GM21786 (cell line): ENCODE measurements around the gene NHERF2.
A peak's percentile ranks its signal among the peaks of the same experiment; 100 is the strongest.

Experiments
- ATAC-seq: cut with Tn5 transposase; IDR thresholded peaks from one replicate; pipeline ENCODE4 v1.9.1; 2021; ENCODE audit not compliant: unreplicated experiment

NHERF2 gene

DNA sequence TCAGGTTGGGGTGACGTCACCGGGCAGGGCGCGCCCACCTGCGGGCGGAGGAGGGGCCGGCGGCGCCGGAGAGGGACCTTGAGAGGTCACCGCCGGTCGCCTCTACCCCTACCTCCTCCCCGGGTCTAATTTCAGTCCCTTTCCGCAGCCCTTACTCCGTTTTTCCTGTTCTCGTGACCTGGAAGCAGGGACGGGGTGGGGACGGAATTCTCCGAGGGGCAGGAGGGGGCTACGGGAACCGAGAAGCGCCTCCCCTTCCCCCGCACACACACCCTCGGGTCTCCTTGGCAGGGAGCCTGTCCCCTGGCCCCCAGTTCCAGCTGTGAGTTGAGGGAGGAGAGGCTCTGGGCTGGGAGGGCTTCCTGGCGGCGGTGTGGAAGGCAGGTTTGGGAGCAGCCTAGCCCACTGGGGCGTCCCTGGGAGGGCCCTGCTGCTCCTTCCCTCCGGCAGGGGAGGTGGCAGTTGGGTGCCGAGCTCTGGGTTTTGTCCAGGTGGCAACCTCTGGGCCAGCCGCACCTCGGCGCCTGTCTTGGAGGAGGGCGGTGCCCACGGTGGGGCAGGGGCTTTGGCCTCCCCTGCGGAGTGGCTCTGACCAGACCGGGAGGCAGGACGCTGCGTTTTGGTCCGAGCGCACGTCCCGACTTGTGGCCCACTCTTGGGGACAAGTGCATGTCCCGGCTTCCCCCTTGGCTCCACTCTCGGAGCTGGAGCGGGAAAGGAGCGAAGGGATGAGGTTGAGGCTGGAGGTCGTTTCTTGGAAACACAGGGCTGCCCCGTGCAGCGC is 36.2 kb upstream of the NHERF2 start:
- ATAC-seq = no peak

DNA sequence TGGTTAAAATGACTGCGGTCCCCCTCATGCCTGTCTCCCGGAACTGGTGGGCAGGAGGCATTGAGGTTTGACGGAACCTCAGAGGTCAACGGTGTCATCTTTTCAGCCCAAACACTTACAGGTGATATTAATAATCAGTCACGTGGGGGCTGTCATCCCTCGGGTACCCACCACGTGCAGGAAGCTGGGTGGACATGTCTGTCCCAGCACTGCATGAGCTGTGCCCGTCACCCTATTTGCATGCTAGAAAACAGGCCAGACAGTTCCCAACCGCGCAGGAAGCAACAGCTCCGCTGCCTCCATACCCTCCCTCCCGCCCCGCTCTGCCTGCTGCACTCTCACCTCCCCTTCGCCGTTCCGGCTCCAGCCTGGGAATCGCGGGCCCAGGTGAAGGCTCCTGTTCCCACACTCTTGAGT is 35.6 kb upstream of the NHERF2 start:
- no peak for ATAC-seq

DNA sequence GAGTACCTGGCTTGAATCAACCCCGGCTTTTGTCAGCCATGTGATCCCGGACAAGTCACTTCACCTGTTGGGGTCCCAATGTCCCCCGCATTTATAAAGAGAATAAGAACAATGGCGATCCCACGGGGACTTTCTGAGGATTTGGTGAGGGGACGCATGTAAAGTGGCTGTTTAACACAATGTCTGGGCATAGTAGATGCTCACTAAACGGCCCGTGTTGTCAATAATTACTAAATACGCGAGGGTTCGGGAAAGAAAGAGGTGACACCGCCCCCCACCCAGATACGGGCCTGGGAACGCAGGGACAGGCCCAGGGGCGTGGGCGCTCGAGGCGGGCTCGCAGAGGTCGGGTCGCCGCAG is 35.1 kb upstream of the NHERF2 start:
- no peak for ATAC-seq

DNA sequence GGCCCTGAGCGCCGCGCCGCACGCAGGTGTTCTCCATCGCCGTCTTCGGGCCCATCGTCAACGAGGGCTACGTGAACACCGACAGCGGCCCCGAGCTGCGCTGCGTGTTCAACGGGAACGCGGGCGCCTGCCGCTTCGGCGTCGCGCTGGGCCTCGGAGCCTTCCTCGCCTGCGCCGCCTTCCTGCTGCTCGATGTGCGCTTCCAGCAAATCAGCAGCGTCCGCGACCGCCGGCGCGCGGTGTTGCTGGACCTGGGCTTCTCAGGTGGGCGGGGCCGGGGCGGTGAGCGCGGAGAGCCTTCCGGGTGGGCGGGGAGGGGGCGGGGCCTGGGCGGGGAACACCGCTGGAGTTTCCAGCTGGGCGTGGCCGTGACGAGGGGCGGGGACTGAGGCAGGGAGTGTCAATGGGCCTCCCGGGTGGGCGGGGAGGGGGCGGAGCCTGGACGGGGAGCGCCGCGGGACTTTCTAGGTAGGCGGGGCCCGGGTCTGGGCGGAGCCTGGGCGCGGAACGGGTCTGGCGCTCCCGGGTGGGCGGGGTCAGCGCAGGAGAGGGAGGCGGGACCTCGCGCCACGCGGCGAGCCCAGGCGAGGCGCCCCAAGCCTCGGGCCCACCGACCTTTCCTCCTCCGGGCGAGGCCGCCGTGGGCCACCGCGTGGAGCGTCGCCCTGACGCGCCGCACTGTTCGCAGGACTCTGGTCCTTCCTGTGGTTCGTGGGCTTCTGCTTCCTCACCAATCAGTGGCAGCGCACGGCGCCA is 34.6 kb upstream of the NHERF2 start:
- ATAC-seq = peak; percentile 44

DNA sequence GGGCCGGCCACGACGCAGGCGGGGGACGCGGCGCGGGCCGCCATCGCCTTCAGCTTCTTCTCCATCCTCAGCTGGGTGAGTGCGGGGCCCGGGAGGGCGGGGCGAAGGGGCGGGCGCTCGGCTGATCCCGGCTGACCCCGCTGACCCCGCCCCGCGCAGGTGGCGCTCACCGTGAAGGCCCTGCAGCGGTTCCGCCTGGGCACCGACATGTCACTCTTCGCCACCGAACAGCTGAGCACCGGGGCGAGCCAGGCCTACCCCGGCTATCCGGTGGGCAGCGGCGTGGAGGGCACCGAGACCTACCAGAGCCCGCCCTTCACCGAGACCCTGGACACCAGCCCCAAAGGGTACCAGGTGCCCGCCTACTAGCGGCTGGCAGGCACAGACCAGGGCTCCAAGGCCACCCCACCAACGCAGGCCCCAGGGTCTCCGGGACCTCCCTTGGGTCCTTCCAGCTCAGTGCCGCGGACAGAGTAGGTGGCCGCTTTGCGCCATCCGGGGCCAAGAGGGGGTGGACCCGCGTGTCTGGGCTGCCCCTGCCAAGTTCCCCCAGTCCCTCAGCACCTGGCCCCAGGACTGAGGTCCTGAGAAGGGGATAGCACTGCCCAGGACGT is 33.9 kb upstream of the NHERF2 start:
- no peak for ATAC-seq

DNA sequence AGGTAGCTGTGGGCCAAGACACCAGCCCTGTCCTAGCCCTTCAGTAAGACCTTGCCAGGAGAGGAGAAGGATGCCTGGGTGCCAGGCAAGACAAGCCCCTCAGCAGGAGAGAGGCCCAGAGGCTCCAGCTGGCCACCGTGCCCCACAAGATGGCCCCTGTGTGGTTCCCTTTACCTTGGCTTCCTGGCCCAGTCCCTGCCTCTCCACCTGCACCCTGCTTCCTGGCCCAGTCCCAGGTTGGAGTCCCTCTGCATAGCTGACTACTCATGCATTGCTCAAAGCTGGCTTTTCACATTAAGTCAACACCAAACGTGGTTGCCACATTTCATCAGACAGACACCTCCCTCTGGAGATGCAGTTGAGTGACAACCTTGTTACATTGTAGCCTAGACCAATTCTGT is 33.0 kb upstream of the NHERF2 start:
- no peak for ATAC-seq

DNA sequence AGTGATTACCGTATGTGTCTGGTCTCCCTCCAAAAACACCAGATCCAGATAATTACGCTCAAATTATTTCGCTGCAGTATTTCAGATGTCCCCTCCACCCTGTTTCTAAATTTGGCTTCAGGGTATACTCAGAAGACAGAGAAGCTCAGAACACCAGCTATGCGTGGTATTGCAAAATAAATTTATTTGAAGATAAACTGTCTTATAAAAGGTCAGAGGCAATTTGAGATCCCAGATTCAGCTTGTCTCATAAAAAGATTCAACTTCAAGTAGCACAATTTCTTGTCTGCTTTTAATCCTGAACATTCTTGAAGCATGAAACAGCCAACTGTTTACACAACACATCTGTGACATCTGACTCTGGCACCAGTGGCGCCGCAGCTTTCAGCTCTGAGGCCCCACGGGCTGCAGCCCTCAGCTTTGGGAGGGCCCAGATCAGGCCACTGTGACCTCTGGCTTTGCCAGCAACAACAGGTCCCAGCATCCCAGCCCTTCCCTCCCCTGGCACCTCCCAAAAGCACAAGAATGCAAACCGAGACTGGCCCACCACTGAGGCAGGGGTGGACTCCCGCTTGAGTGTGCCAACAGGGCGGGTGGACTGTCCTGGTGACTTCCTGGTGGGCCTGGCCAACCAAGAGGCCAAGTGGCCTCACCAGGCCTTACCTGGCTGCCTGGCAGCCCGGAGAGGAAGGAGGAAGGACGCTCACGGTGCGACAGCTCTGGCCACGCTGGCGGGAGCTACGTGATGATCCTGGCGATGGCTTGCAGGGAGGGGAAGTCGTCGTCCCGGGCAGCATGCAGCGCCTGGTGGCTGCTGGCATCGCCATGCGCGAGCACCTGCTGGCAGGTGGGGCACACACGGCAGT is 29.0 kb upstream of the NHERF2 start:
- ATAC-seq = no peak

DNA sequence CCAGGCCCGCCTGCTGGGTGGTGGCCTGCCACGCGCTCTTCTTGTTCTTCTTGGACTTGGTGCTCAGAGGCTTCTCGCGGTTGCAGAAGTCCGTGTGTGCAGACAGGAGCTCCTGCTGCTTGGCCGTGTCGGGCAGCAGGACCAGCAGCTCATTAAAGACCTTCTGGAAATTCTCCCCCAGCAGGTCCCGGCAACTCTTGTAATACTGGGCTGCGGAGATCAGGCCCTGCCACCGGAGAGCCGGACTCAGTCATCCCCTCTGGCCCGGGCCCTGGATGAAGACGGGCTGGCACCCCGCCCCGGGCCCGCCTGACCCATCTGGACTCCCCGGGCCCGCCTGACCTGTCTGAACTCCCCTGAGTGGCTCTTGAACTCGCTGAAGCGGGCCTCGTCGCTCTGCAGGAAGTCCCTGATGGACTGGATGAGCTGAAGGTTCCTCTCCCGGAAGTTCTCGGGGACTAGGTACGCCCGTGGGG is 28.3 kb upstream of the NHERF2 start:
- ATAC-seq = no peak

DNA sequence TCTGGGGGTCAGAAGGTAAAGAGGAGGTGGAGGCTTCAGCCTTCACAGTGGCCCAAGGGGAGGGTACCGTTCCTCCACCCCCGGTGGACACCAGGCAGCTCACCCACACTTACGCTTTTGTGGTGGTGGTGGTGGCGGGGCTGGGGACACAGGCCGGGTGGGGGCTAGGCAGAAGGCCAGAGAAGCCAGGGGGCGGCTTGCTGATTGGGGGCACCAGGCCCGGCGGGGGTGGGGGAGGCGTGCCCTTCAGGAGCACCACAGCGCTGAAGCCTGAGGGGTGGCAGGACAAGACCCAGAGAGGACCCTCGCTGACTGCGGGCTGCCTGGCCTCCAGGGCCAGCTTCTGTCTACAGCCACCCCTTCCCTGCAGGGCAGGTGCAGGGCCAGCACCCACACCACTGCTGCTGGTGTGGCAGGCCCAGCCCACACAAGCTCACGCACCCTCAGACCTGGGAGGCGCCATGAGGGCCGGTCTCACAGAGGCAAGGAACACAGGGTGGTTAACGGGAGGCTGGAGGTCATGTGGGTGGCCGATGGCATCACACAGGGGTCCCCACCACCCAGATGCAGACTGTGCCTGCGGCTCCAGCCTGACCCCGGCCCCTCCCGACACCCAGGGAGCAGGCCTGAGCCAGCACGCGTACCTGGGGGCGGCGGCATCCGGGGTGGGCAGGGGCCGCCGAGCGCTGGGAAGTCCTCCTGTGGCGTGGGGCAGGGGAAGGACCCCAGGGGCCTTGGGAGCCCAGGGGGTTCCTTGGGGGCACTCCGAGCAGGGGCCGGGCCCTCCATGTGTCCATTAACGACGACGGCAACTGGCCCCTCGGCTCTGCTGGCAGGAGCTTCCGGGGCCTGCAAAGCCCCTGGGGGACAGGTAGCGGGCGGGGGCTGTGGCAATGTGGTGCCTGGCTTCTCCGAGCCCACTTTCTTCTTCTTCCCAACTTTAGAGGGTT is 27.6 kb upstream of the NHERF2 start:
- no peak for ATAC-seq

DNA sequence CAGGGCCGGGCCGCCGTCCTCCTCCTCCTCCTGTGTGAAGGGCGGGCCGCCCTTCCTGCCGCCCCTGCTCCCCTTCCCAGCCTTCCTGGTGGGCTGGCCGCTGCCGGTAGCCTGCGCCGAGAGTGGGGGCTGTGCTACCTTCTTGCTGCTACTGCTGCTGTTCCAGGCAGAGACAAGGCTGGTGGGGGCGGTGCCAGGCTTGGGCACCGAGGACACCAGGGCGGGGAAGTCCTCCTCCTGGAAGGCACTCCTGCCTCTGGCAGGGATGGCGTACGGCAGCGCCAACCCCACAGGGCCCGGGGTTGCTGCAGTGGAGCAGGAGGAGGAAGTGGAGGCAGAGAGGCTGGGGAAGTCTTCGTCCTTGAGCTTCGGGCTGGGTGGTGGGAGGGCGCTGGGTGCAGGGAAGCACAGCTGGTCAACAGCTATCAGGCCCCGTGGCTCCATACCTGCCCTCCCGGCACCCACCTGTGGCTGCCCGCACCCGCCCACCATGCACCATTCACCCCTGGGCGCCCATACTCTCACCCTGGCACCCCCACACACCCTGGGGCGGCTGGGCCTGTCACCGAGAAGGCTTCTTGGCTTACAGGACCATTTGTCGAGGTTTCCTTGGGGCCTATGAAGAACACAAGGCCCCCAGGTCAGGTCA is 26.7 kb upstream of the NHERF2 start:
- no peak for ATAC-seq

DNA sequence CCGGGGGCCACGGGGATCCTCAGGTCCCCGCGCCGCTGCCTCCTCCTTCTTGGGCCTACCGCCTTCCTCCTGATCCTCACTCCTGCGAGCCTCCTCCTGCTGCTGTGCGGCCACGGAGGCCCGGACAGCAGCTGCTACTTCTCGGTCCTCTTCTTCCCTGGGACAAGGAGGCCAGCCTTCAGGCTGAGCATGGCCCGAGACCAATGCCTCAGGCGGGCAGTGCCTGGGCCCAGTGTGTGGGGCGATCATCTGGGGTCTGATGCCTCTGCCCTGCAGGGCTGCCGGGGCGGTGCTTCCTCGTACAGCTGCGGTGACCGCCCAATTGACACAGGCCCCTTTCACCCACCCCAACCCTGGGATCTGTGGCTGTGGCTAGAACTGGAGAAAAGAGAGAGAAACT is 25.7 kb upstream of the NHERF2 start:
- ATAC-seq = no peak

DNA sequence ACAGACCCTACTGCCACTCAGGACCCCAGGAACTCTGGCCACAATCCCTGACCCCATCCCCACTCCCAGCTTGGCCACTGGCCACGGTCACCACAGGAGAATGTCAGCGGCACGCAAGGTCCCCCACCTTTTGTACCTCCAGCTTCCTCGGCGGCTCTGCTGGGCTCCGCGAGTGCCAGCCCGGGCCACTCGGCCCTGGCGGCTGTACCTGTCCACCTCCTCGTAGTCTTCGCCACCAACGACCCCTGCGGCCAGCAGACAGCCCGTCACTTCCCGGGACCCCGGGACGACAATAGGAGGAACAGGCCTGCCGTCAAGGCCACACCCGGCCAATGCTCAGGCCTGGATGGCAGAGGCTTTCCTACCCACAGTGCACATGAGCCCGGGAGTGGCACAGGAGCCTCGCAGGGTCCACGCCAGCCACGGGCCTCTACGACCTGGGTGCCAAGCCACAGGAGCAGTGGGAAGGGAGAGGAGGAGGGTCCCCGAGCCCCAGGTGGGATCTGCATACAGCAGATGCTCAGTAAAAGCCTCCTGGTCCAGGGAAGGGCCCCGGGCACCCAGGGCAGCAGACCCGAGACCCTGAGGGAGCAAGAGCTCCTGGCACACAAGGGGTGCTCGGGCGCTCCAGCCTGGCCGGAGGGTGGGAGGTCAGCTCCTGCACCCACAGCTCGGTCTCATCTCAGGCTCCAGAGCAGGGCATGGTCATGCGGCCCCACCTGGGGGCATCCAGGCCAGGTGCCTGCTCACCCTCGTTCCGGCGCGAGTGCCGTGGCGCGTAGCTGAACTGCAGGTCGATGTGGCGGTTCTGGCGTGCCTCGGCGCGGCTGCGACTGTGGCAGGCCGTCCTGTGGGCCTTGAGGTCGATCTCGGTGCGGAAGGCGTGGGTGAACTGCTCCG is 25.0 kb upstream of the NHERF2 start:
- ATAC-seq = no peak

DNA sequence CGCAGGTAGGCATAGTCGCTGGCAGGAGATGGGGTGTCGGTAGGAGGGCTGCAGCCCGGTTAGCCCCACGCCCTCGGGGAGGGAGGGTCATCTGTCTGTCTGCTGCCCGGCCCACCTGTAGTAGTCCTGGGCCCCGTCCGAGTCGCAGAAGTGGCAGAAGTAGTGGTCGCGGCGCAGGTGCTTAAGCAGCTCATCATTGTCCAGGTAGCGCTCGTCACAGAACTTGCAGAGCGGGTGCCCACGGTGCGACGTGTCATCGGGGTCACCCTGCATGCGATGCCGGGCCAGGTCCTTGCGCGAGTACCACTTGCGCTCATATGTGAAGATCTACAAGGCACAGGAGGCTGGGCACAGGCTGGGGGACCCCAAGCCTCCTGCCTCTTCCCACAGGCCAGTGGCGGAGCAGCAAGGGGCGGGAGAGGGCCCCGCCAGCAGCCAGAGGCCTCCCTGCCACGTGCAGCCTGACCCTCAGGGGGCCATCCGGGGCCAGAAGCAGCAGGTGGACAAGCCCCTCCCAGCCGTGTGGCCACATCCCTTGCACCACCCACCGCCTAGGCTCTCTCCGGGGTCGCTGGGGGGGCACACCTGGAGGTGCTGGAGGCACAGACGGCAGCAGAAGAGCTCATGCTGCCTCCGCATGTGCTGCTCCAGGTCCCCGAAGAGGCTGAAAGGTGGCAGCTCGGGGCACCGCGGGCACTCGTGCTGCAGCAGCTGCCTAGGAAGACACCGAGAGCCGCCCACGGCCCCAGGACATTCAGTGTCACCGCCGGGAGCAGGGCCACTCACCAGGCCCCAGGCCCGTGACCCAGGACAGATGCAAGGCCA is 24.1 kb upstream of the NHERF2 start:
- no peak for ATAC-seq

DNA sequence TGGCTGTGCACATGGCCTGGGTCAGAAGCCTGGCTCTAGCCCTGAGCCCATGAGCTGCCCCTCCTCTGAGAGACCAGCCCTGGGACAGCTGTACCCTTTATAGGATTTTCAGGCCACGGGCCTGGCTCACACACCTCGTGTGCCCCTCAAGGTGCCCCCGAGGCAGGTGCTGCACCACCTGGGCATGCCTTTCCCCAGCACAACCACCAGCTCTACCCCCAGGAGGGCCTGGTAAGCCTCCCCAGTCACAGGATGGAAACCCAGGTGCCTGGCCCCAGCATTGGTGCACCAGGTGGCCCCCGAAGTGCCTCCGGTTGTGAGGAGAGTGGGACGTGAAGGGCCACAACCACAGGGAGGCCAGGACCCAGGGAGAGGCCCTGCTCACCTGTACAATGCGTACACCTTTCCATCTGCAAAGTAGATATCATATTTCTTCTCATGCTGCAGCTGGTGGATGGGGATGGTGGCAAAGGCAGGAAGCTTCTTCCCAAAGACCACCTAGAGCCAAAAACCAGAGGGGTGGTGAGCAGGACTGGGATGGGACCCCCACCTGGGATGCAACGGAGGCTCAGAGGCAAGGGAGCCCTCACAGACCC is 23.4 kb upstream of the NHERF2 start:
- no peak for ATAC-seq

DNA sequence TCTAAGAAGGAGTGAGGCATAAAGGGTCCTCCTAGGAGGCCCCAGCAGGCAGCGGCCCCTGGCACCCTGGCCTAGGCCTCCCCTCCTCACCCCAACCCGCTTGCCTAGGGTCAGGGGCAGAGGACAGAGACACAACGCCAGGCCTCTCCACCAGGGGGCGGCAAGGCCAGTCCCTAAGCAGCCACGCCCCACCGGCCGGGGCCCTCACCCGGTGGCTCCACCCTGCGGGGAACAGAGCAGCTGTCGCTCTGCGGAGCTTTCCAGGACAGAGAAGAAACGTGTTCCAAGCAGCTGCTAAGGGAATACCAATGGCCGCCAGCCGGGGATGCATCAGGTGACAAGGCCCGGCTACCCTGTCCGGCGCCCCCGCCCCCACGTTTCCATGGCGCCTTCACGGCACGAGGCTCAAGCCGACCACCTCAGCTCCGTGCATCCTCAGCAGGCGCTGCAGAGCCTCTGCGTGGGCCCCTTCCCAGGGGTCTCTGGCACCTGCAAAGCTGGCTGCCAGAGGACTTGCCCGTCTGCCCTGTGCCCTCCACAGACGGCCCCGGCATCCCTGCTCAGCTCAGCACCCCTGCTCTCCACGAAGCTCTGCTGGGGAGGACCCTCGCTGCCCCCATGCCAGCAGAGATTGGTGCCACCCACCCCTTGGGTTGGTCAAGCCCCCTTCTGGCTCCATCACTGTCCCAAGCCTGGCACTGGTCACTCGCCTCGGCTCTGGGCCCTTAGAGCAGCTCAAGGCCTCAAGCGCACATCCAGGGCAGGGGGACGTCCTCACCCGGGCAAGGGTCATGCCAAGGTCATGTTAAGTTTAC is 22.7 kb upstream of the NHERF2 start:
- peak; percentile 71 for ATAC-seq

DNA sequence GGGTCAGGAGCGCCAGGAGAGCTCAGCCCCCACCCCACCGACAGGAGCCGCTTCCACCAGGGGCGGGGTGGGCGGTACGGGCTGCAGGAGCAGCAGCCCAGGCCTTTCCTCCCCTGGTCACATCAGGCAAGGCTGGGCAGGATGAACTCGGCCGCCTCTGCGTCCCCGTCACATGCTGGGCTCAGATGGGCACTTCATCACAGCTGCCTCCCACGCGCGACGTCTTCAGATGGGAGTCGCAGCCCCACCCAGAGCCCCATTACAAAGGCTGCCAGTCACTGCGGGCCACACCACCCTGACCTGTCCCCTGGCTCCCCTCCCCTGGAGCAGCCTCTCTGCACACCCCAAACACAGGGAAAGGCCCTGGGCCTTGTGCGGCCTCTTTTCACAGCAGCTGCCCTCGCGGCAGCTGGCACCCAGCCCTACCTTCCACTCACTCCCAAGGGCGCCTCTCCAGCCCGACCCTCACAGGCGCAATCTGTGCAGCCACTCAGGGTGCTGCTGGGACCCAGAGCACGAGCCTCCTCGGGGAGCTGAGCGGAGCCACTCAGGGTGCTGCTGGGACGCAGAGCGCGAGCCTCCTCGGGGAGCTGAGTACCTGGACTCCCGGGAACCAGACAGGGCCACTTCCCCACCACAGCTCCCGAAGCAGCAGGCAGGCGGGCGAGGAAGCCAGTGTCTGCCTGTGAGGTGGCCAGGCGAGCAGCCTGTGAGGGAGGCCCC is 21.7 kb upstream of the NHERF2 start:
- ATAC-seq = no peak
